ENCODE results near the gene C2CD3.

The C2CD3 gene

DNA sequence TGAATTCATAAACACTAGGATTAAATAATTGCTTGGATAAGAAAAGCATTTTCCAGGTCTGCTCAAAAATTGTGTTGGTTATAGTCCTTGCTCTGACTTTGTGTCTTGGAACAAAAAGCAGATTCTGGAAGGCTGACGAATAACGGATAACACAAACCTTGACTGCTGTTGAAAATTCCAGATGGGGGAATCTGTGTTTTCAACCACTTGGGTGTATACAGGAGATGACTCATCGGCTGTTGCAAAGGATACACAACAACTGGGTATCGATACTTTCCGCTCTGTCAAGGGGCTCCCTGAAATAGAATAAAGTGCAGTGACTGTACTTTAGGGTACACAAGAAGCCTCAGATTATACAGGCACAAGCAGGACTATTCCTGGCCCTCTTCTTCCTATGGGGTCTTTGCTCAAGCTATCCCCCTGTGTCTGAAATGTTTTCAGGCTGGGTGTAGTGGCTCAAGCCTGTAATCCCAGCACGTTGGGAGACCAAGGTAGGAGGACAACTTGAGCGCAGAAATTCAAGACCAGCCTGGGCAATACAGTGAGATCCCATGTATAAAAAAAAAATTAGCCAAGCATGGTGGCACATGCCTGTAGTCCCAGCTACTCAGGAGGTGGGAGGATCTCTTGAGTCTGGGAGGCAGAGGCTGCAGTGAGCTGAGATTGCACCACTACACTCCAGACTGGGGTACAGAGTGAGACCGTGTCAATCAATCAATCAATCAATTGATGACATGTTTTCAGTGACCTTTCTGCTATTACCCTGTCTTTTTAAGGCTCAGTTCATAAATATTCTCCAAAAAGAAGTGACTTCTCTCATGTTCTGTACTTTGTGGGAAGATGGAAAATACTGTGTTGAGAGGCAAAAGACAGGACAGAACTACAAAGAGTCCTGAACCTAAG is 113.3 kb downstream of the C2CD3 start:
- DNase-seq: no peak

DNA sequence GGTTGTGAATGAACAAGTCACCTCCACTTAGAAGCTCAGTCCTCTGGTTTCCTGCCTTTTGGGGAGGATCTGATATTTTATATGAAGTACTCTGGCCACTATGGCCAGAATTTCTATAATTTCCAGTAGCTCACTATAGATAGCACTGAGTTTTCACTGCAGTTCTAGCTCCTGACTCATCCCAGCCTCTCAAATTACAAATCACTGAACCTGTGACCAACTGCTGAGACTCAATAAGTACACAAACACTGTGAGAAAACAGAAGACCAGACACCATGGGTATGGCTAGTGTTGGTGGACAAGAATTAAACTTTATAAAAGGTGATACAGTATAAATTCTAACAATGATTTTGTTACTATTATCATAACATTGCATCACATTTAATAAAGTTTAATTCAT is 114.9 kb downstream of the C2CD3 start:
- no peak for DNase-seq

DNA sequence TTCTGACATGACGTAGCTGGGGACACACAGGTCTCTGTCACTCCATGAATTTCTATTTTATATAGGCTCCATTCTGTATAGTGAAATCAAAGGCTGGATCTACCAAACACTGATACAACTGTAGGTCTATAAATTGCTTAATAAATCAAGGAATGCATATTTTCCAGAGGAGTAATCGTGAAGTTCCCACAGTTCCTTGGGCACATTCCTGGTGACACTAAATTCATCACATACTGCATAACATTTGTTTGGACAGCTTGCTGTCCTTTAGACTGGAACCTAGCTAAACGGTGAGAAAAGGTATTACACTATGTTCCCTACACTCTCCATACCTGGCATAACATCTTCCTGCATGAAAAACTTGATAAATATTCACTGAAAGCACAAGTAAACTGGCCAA is 120.3 kb downstream of the C2CD3 start:
- no peak for DNase-seq

DNA sequence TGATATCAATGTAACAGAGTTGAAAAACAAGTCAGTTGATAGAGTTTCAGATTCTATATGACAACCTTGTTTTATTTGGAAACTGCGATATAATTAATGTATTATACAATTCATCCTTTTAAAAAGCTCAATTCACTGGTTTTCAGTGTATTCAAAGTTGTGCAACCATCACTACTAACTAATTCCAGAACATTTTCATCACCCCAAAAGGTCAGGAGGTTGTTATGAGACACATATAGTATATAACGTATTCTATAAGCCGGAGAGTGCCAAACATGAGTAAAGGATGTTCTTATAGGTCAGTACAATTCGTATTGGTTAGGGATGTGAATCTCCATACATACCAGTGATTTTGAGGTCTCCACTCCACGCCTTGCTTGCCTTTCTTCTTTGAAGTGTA is 121.8 kb downstream of the C2CD3 start:
- DNase-seq: no peak

DNA sequence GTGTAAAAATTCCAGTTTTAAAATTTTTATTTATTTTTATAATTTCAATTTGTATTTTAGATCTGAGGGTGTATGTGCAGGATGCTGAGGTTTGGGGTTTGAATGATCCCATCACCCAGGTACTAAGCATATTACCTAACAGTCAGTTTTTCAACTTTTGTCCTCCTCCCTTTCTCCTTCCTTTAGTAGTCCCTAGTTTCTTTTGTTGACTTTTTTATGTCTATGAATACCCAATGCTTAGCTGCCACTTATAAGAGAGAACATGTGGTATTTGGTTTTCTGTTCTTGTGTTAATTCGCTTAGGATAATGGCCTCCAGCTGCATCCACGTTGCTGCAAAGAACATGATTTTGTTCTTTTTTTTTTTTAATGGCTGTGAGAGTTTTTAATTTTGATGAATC is 126.3 kb downstream of the C2CD3 start:
- DNase-seq: no peak

DNA sequence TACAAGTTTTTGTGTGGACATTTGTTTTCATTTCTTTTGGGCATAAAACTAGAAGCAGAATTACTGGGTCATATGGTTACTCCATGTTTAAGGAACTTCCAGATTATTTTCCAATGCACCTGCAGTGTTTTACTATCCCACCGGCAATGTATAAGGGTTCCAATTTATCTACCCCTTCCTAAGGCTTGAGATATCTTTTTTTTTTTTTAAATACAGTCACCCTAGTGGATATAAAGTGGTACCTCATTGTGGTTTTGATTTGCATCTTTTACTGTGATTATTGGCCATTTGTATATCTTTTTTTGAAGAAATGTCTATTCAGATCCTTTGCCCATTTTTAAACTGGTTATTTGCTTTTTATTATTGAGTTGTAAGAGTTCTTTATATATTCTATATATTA is 127.4 kb downstream of the C2CD3 start:
- DNase-seq: no peak

DNA sequence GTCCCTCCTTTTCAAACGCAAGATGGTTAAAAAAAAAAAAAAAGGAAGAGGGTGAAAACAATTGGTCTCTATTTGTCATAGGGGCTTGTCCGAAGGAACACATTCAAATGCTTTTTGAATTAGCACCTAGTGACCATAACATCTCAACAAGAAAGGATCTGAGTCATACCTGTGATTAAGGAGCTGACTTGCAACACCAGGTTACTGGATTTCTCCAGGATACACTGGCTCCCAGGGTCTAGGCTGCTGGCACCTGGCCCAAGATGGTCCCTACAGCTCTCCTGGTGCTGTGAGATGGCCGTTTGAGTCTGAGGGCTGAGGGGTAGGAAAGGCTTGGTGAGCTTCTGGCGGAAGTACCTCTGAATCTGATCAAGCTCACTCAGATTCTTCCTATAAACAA is 133.5 kb downstream of the C2CD3 start:
- no peak for DNase-seq

DNA sequence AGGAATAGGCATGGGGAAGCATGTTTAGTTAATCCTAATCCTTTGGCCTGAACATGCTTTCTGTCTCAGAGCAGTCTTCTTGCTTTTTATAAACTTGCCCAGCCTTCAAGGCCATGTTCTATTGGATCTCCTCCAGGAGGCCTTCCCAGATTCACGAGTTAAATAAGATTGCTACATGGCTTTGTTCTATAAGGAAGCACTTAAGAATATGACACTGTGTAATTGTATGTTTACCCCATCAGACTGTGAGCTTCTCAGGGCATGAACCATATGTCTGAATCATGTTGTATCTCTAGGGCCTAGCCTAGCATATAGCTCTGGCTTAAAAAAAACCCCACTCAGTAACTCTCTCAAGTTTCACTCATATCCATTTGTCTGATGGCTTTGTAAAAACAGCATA is 135.5 kb downstream of the C2CD3 start:
- no peak for DNase-seq

DNA sequence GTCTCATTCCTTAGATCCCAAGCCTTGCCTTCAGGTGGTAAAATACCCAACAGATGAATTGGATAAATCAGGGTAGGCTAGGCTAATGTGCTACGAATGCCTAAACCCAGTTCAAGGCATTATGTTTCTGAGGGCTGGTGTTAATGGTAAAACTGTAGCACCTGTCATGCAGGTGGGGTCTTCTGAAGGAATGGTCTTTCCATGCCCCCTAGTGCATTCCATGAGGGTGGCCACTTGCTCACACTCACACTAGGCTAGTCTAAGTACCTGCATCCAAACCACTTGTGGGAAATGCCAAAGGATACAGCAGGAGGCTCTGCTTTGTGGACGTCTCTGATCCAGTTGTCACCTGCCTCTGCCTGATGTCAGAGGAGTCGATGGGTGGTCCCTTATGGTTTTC is 137.8 kb downstream of the C2CD3 start:
- DNase-seq: no peak

DNA sequence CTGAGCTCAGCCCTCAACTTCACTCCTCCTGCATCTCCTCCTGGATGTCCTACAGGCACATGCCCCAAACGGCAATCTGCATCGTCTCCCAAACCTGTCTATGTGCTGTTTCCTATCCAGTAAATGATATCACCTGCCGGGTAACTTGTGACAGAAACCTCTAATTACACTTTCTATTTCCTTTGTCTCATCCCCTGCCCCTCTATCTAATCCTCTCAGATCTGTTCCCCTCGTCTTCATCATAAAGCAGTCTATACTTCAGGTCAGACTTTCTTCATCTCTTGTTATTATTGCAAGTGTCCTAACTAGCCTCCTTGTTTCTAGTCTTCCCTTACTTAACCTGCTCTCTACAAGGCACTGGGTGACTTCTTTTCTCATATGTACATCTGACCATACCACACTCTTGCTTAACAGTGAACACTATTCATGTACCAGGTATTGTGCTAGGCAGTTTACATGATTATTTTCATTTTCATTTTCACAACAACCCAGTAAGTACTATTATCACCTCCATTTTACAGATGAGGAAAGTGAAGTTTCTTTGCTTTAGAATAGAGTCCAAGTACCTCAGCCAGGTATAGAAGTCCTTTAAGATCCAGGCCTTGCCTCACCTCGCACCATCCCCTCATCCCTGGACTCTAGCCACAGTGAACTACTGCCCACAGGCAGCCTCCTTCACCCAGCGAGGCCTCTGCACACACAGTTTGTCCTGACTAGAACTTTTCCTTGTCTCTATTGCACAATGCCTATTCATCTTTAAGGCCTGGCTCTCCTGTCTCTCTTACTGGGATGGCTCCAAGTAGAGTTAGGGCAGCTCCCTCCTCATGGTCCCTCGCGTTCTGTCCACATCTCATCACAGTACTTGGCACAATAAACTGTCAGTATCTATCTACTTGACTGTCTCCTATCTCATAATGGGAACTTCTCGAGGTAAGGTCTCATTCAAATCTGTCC is 139.8 kb downstream of the C2CD3 start:
- no peak for DNase-seq

DNA sequence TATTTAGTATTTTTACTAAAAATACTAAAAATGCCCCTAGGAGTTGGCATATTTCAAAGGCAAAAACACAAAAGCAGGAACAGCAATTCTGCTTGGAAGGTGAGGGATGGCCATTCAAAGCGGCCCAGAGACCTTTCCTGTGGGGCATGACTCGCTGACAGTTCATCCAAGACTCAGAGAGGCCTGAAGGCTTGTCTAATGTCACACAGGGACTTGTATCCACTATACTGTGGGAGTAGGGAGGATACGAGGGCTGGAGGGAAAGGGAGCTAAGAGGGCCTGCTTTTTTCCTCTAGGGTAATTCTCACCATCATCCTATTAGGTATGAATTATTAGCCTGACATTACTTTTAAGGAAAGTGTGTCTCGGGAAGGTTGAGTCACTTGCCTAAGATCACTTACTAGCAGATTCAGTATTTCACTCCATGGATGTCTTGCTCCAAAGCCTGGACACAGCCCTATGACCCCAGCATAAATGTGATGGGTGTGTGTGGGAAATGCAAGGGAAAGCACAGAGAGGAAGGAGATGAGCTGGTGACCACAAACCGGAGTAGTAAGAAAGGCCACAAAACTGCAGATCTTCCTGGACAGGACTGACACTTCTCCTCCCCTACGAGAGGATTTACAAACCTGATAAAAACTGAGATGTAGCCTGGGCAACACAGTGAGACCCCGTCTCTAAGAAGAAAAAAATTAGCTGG is 145.2 kb downstream of the C2CD3 start:
- no peak for DNase-seq

DNA sequence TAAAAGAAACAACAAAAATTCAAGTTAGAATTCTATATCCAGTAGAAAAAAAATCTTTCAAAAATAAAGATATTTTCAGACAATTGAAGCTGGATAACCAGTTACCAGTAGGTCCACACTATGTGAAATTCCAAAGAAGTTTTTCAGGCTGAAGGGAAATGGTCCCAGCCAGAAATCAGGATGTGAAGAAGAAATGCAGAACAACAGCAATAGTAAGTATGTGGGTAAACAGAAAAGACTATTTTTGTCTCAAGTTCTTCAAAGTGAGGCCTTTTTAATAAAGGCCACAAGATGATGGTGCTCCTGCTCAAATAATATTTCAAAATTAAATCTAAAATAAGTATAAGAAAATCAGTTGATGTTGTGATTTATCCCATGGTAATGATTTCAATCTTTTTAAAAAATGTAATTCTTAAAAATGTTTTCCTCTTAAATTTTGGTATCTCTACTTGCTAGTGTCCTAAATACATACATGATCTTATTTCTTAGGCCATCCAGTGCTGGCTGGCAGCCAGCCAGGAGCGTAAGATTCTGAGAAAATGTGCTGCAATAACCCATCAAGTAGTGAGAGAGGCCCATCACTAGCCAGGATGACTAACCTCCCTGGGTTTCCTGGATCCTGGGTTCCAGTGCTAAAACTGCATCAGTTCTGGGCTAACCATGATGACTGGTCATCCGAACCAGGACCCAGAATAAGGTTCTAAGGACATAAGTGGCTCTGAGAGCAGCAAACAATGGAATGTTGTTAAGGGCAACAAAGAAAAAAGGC is 146.4 kb downstream of the C2CD3 start:
- DNase-seq: no peak

DNA sequence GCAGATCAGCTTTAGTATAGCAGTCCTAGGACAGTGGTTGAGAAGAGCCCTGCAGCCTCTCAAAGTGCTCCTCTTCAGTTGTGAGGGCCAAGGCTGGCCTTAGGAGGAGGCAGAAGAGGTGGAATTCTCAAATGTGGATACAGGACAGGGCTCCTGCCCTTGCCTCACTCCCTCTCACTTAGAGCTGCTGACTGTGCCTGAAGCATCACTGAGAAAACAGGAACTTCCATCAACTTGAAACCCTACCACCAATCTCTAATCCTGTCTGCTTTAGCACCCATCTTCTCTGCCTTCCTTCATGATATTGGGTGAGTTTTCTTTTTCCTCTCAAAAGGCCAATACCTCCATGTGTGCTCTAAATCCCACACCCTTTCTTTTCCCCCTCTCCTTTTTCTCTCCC is 147.5 kb downstream of the C2CD3 start:
- no peak for DNase-seq

DNA sequence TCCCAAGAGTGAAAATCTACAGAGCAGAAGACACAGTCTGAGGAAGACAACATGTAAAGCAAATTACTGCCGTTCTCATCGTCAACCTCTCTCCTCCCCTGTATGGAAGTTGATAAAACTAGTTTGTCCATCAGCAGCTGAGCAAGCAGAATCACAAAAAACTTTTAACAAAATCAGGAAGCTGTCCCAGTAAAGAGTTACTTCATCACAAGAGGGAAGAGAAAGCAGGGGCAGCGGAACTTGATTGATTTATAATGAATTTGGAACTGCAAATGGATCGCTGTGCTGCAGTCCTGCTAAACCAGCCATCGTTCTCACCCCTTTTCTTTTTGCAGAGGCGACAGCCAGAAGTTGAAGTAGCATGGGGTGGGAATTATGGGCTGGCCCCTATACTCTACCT is 148.3 kb downstream of the C2CD3 start:
- DNase-seq: no peak

DNA sequence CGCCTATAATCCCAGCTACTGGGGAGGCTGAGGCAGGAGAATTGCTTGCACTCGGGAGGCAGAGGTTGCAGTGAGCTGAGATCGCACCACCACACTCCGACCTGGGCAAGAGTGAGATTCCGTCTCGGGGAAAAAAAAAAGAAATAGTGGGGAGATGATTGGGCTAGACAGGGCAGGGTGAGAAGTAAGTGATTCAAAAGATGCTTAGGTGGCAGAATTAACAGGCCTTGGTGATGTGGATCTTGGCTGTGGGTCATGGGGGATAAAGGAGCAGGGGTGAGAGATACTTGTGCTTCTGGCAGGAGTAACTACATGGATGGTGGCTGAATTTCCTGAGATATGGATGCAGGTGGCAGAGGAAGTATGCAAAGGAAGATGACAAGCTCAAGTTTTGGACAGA is 148.8 kb downstream of the C2CD3 start:
- no peak for DNase-seq

DNA sequence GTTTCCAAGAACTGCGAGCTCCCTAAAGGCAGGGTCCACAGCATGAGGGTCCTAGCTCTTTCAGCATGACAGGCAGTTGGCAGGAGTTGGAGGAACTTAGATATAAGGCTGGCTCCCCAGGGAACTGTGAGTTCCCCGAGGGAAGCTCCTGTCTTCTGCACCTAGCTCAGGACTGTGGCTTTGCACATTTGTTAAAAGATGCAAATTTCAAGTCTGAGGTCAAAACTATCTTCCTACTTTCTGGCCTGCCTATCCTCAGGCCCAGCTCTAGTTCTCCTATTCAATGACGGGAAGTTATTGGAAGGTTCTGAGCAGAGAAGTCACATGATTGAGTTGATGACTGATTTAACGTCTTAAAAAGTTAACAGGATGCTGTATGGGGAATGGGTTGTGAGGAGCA is 150.3 kb downstream of the C2CD3 start:
- no peak for DNase-seq

DNA sequence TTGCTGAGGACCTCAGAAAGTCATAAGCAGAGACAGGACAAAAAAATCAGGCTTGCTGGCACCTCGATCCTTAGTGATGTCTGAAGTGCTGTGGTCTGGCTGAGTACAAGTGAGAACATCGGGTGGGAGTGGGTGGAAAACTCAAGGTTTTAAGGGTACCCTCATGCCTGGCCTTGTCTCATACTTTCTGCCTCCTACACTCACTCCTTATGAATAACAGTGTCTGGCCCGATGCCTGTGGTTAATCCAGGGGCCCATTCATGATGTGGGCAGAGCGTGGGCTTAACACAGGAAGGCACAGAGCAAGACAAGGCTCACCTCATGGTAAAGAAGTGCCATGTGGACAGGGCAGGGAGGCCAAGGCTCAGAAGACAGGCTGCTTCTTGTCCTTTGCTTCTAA is 150.9 kb downstream of the C2CD3 start:
- DNase-seq: no peak

DNA sequence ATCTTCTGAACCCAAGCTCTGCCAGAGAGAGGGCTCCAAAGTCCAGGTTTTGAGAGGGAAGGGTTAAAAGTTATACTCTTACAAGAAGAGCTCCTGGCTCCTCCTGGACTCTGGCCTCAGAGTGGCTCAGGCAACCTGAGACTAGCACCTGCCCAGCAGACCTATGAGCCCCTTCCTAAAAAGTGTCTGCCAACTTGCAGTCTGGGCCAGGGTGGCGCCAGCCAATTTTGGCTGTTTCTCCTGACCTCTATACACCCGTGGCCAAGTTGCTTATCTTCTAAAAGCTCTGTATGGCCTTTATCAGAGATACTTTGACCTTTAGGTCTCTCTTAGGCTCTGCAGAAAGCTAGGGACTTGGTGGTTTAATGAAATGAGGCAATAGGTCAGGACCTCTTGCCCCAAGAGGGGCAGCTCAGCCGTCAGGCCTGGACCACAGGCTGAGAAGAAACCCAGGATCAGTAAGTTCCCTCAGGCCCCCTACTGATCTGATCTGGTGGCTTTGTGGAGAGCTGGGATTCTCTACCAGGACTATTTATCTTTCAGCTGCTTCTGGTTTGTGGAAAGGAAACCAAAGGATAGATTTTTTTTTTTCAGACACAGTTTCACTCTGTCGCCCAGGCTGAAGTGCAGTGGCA is 151.6 kb downstream of the C2CD3 start:
- DNase-seq: no peak

DNA sequence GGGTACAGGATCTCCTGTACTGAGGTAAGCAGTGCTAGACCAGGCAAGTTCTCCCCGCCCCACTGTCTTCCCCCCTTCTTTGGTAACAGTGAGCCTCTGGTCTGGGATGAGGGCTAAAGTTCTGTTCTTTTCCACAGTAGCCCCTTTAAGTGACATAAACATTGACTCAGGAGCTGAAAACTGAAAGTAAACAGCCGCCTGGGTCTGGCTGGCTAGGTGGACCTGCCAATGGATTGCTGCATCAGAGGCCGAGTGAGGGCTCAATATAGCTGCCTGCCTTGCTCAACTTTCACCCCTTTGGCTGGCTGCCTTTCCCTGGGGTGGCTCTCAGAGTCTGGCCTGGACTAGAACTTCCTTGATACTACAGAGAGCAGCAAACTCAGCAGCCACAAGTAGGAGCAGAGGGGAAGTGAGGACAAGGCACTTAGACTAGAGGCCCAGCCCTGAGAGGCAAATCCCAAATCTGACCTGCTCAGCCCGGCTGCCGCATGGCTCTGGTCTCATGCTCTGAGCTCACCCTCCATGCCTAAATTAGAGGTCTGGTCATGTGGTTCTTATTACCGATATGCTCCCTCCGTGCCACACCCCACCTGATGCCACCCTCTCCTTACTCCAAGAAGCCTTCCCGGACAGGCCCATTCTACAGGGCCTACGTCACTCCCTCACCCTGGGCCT is 152.3 kb downstream of the C2CD3 start:
- no peak for DNase-seq

DNA sequence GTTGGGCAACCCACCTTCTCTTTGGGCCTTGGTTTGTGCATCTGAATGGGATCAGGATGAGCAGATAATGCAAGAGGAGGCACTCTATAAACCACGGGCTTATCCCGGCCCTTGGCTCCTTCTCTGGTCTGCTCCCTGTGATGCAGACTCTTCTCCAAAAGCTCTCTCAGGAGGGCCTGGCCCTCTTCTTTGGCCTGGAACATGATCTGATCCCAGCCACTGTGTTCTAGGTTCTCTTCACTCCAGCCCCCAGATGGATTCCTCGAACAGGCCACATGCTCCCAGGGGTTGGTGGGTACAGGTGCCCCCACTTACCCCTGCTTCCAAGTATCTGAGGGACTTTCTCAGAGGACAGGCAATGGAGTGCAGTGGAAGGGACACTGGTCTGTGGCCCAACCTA is 153.2 kb downstream of the C2CD3 start:
- DNase-seq: no peak

DNA sequence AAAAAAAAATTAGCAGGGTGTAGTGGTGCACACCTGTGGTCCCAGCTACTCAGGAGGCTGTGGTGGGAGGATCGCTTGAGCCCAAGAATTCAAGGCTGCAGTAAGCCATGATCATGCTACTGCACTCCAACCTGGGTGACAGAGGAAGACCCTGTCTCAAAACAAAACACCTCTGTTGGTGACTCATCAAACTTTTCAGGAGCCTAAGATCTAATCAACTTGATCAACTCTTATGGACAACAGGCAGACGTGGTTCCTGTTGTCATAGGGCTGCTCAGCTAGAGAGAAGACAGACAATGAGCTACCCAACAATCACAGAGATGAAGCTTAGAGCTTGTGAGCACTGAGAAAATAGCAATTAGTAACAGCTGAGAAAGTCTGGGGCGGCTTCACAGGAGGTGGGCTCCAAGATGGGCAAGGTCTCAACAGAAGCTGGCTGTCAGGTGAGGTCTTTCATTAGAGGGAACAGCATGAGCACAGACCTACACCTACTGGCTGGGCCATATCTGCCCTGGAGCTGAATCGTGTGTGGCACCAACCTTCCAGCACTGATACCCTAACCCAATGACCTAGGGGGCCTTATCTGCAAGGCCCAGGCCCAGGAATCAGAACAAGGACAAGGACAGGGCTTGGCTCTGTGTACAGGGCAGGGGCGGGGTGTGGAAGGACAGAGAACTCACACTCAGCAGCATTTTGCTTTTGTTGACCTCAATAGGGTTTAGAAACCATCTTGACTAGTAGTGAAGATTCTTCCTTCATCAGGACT is 154.7 kb downstream of the C2CD3 start:
- DNase-seq: no peak
